ENCODE measurements around the gene DYDC2.

The DYDC2 gene

GRCh38 chr10:80344912-80345311 lies 11.7 kb upstream of the DYDC2 start:
- TF ChIP-seq EZH2phosphoT487 (IDR thresholded peaks at IDR 0.05; ENCODE audit: borderline replicate concordance) (no peak), CTCF (conservative IDR thresholded peaks at IDR 0.05; ENCODE audit: low read length) (no peak)

GRCh38 chr10:80350251-80350650 lies 6.3 kb upstream of the DYDC2 start:
- no peak overlapping the region for H3K9ac ChIP-seq (ENCODE audit: low read depth, low read length, poor library complexity, severe bottlenecking)
- peak overlapping the region; percentile 77; the same call in 1 of the 2 replicates for H2AFZ ChIP-seq (ENCODE audit: low read length)
- H3K9me2 ChIP-seq (replicated peaks; ENCODE audit: low read depth, low read length), result no peaks in the 10 kb centered on the region
- H4K20me1 ChIP-seq (ENCODE audit: insufficient read depth, low read length, poor library complexity, severe bottlenecking), result no peaks in the 10 kb centered on the region
- H3K4me3 ChIP-seq (ENCODE audit: low read length, poor library complexity, severe bottlenecking), result no peak overlapping the region
- H3K27me3 ChIP-seq (ENCODE audit: insufficient read depth, low read length, poor library complexity, severe bottlenecking), result no peaks in the 10 kb centered on the region
- peak overlapping the region; percentile 49 for H3K4me2 ChIP-seq (ENCODE audit: low read depth, low read length, poor library complexity, severe bottlenecking)
- H3K9me3 ChIP-seq (ENCODE audit: insufficient read depth, low read depth, low read length), result no peaks in the 10 kb centered on the region
- no peaks in the 10 kb centered on the region for H3F3A ChIP-seq (ENCODE audit: low read depth)
- no peak for TF ChIP-seq EZH2phosphoT487 (IDR thresholded peaks at IDR 0.05; ENCODE audit: borderline replicate concordance)
- TF ChIP-seq CTCF (conservative IDR thresholded peaks at IDR 0.05; ENCODE audit: low read length), result no peak
- H3K4me1 ChIP-seq (ENCODE audit: insufficient read depth, low read length, poor library complexity, severe bottlenecking), result peaks cover 17% of the 10 kb centered on the region
- H3K79me2 ChIP-seq (ENCODE audit: insufficient read depth, low read length), result no peaks in the 10 kb centered on the region
- no peaks in the 10 kb centered on the region for H3K36me3 ChIP-seq (ENCODE audit: insufficient read depth, low read length)

More at GRCh38 chr10:80344912-80345311, 11.7 kb upstream of the DYDC2 start:
- no peaks in the 10 kb centered on the region for H3K9me2 ChIP-seq (replicated peaks; ENCODE audit: low read depth, low read length)
- H3K36me3 ChIP-seq (ENCODE audit: insufficient read depth, low read length), result no peaks in the 10 kb centered on the region
- no peak overlapping the region for H2AFZ ChIP-seq (ENCODE audit: low read length)
- H3K4me3 ChIP-seq (ENCODE audit: low read length, poor library complexity, severe bottlenecking), result no peak overlapping the region
- H3F3A ChIP-seq (ENCODE audit: low read depth), result no peaks in the 10 kb centered on the region
- no peaks in the 10 kb centered on the region for H4K20me1 ChIP-seq (ENCODE audit: insufficient read depth, low read length, poor library complexity, severe bottlenecking)
- H3K9ac ChIP-seq (ENCODE audit: low read depth, low read length, poor library complexity, severe bottlenecking), result no peak overlapping the region
- no peaks in the 10 kb centered on the region for H3K9me3 ChIP-seq (ENCODE audit: insufficient read depth, low read depth, low read length)
- H3K79me2 ChIP-seq (ENCODE audit: insufficient read depth, low read length), result no peaks in the 10 kb centered on the region
- H3K27me3 ChIP-seq (ENCODE audit: insufficient read depth, low read length, poor library complexity, severe bottlenecking), result no peaks in the 10 kb centered on the region
- H3K4me2 ChIP-seq (ENCODE audit: low read depth, low read length, poor library complexity, severe bottlenecking), result no peak overlapping the region
- H3K4me1 ChIP-seq (ENCODE audit: insufficient read depth, low read length, poor library complexity, severe bottlenecking), result peaks cover 5% of the 10 kb centered on the region

- H3K4me2 ChIP-seq (ENCODE audit: low read depth, low read length, poor library complexity, severe bottlenecking), result no peak overlapping the region
- H3K27me3 ChIP-seq (ENCODE audit: insufficient read depth, low read length, poor library complexity, severe bottlenecking), result peaks cover 3% of the 10 kb centered on the region
- TF ChIP-seq CTCF (conservative IDR thresholded peaks at IDR 0.05; ENCODE audit: low read length) (no peak), EZH2phosphoT487 (IDR thresholded peaks at IDR 0.05; ENCODE audit: borderline replicate concordance) (no peak)
- no peaks in the 10 kb centered on the region for H3F3A ChIP-seq (ENCODE audit: low read depth)
- H3K9me3 ChIP-seq (ENCODE audit: insufficient read depth, low read depth, low read length), result no peaks in the 10 kb centered on the region
- no peaks in the 10 kb centered on the region for H4K20me1 ChIP-seq (ENCODE audit: insufficient read depth, low read length, poor library complexity, severe bottlenecking)
- H2AFZ ChIP-seq (ENCODE audit: low read length), result no peak overlapping the region
- H3K36me3 ChIP-seq (ENCODE audit: insufficient read depth, low read length), result no peaks in the 10 kb centered on the region
- H3K9ac ChIP-seq (ENCODE audit: low read depth, low read length, poor library complexity, severe bottlenecking), result no peak overlapping the region
- peaks cover 20% of the 10 kb centered on the region for H3K4me1 ChIP-seq (ENCODE audit: insufficient read depth, low read length, poor library complexity, severe bottlenecking)
- no peaks in the 10 kb centered on the region for H3K9me2 ChIP-seq (replicated peaks; ENCODE audit: low read depth, low read length)
- H3K4me3 ChIP-seq (ENCODE audit: low read length, poor library complexity, severe bottlenecking), result no peak overlapping the region
- no peaks in the 10 kb centered on the region for H3K79me2 ChIP-seq (ENCODE audit: insufficient read depth, low read length)
Observed at GRCh38 chr10:80351220-80351619, 5.4 kb upstream of the DYDC2 start.

All from Loucy (cell line).